GM12878 (cell line): ENCODE results near the gene NME8.

Source experiments
- TF ChIP-seq, protein P1 (sequence below), 3 experiments: IDR thresholded peaks in 2 of 3; conservative IDR thresholded peaks in 1 of 3; 2 replicates each; pipeline ENCODE4 v1.5.1; 2011; ENCODE audit warnings: low read depth in 3 of 3, low read length in 3 of 3, mild to moderate bottlenecking in 3 of 3, control low read depth in 2 of 3, moderate library complexity in 2 of 3, inconsistent platforms in 1 of 3, mixed read lengths in 1 of 3; ENCODE audit not compliant: control insufficient read depth in 2 of 3, insufficient read depth in 1 of 3; ENCODE audit errors: extremely low read depth in 1 of 3
- TF ChIP-seq, protein P2 (sequence below): IDR thresholded peaks from 2 replicates; pipeline ENCODE4 v1.6.1; 2011; ENCODE audit warnings: borderline replicate concordance, low read depth, mild to moderate bottlenecking, moderate library complexity, low read length; ENCODE audit not compliant: insufficient read depth, poor library complexity, severe bottlenecking

- TF ChIP-seq, protein P1, sequence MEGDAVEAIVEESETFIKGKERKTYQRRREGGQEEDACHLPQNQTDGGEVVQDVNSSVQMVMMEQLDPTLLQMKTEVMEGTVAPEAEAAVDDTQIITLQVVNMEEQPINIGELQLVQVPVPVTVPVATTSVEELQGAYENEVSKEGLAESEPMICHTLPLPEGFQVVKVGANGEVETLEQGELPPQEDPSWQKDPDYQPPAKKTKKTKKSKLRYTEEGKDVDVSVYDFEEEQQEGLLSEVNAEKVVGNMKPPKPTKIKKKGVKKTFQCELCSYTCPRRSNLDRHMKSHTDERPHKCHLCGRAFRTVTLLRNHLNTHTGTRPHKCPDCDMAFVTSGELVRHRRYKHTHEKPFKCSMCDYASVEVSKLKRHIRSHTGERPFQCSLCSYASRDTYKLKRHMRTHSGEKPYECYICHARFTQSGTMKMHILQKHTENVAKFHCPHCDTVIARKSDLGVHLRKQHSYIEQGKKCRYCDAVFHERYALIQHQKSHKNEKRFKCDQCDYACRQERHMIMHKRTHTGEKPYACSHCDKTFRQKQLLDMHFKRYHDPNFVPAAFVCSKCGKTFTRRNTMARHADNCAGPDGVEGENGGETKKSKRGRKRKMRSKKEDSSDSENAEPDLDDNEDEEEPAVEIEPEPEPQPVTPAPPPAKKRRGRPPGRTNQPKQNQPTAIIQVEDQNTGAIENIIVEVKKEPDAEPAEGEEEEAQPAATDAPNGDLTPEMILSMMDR (IDR thresholded peaks at IDR 0.05 in 2 of 3, conservative IDR thresholded peaks at IDR 0.05 in 1 of 3; ENCODE audit: control insufficient read depth in 2 of 3, extremely low read depth in 1 of 3, insufficient read depth in 1 of 3, low read depth in 3 of 3, low read length in 3 of 3) = peak; percentile 23 to 44 (median 36); a peak in 3 of 6 replicates
- TF ChIP-seq, protein P2, sequence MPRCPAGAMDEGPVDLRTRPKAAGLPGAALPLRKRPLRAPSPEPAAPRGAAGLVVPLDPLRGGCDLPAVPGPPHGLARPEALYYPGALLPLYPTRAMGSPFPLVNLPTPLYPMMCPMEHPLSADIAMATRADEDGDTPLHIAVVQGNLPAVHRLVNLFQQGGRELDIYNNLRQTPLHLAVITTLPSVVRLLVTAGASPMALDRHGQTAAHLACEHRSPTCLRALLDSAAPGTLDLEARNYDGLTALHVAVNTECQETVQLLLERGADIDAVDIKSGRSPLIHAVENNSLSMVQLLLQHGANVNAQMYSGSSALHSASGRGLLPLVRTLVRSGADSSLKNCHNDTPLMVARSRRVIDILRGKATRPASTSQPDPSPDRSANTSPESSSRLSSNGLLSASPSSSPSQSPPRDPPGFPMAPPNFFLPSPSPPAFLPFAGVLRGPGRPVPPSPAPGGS = no peak
Observed at GRCh38 chr7:37920305-37920848, 72.0 kb downstream of the NME8 start, which contains the start of gene EPDR1.
